GM12878 (cell line): ENCODE results near the gene MLLT3. TPM values are rescaled to one million over a fixed set of nuclear protein-coding genes. Genes with fewer than 3 reads are reported as not detected.

Source experiments
- ATAC-seq: fragments of 200-7000 bp; cut with Tn5 transposase; 3 replicates; pipeline ENCODE4 v1.9.1; 2020; ENCODE audit warnings: mild to moderate bottlenecking, moderate library complexity
- BruUV-seq: library from RNA; stranded (reverse); fragments of 400-500 nt; replicated peaks from 2 replicates; lab custom pipeline; 2021; lab: Mats Ljungman, UMichigan
- CTCF ChIA-PET: fragments of 300-600 bp; sonication (Branson Sonifier 250); formaldehyde crosslinking; extraction: SDS; loops from one replicate; lab custom pipeline; 2021; ENCODE audit warnings: inconsistent platforms; lab: Yijun Ruan, JAX
- POLR2A ChIA-PET: fragments of 350-600 bp; formaldehyde crosslinking; extraction: SDS; loops from one replicate; lab custom pipeline; 2021; ENCODE audit warnings: inconsistent platforms; lab: Charles Lee
- RAD21 ChIA-PET: fragments of 300-600 bp; sonication (Branson Sonifier 250); formaldehyde crosslinking; loops from one replicate; lab custom pipeline; 2023; ENCODE audit warnings: antibody characterized with exemption; ENCODE audit not compliant: unreplicated experiment; lab: Charles Lee
- SMC1A ChIA-PET: fragments of 300-600 bp; sonication (Branson Sonifier 250); formaldehyde crosslinking; loops from one replicate; lab custom pipeline; 2023; ENCODE audit not compliant: unreplicated experiment, uncharacterized antibody; lab: Charles Lee
- DNase-seq: peaks from one replicate; pipeline ENCODE4 v3.0.0-alpha.2; 2011; ENCODE audit warnings: low read depth, low spot score
- FAIRE-seq: peaks from 3 replicates; lab custom pipeline; 2011; peaks lifted over from hg19 to GRCh38; lab: Jason Lieb, UNC
- H2AFZ ChIP-seq: 2 replicates; pipeline ENCODE4 v1.6.0; 2011; ENCODE audit warnings: low read depth, low read length, control low read depth; ENCODE audit not compliant: control insufficient read depth
- H3K27ac ChIP-seq: 2 replicates; pipeline ENCODE4 v1.5.1; 2011; ENCODE audit warnings: control low read depth; ENCODE audit not compliant: control insufficient read depth, insufficient read depth
- H3K27me3 ChIP-seq, 2 experiments: replicated peaks in 1 of 2; 2 replicates each; pipeline versions ENCODE4 v1.6.0 to v1.6.1; 2011; ENCODE audit warnings: low read length in 1 of 2; ENCODE audit not compliant: control insufficient read depth in 2 of 2, insufficient read depth in 2 of 2
- H3K36me3 ChIP-seq, 2 experiments: 2 replicates each; pipeline ENCODE4 v1.5.1; 2011; ENCODE audit warnings: low read length in 1 of 2; ENCODE audit not compliant: control insufficient read depth in 2 of 2, insufficient read depth in 2 of 2
- H3K4me1 ChIP-seq: 2 replicates; pipeline ENCODE4 v1.6.1; 2011; ENCODE audit warnings: mild to moderate bottlenecking, low read length, moderate library complexity, mixed read lengths; ENCODE audit not compliant: control insufficient read depth, insufficient read depth
- H3K4me2 ChIP-seq: 2 replicates; pipeline ENCODE4 v1.6.0; 2011; ENCODE audit warnings: control low read depth; ENCODE audit not compliant: control insufficient read depth, insufficient read depth
- H3K4me3 ChIP-seq: fragments of 200-600 bp; sonication (generic); 2 replicates; pipeline ENCODE4 v1.5.1; 2016
- H3K79me2 ChIP-seq: 2 replicates; pipeline ENCODE4 v1.6.0; 2011; ENCODE audit warnings: low read length; ENCODE audit not compliant: control insufficient read depth, insufficient read depth
- H3K9ac ChIP-seq: 2 replicates; pipeline ENCODE4 v1.8.0; 2011; ENCODE audit warnings: low read length, control low read depth, mixed read lengths; ENCODE audit not compliant: control insufficient read depth, insufficient read depth
- H3K9me3 ChIP-seq: replicated peaks from 3 replicates; pipeline ENCODE4 v1.5.1; 2011; ENCODE audit warnings: mild to moderate bottlenecking, low read length; ENCODE audit not compliant: control insufficient read depth, insufficient read depth
- H4K20me1 ChIP-seq: 2 replicates; pipeline ENCODE4 v1.6.0; 2011; ENCODE audit not compliant: control insufficient read depth, insufficient read depth
- ATF3 ChIP-seq: IDR thresholded peaks from 2 replicates; pipeline ENCODE4 v1.6.1; 2011; ENCODE audit warnings: low read depth, mild to moderate bottlenecking, low read length, moderate library complexity, borderline replicate concordance; ENCODE audit errors: extremely low read depth
- CREM ChIP-seq: IDR thresholded peaks from 2 replicates; pipeline ENCODE4 v1.6.1; 2014; ENCODE audit warnings: antibody characterized with exemption, low read depth
- ETV6 ChIP-seq, 2 experiments: fragments of 450-650 bp in 1 of 2; IDR thresholded peaks in 1 of 2; conservative IDR thresholded peaks in 1 of 2; 2 replicates each; pipeline ENCODE4 v1.6.1; 2014; ENCODE audit warnings: antibody characterized with exemption in 1 of 2, borderline replicate concordance in 1 of 2, low read depth in 1 of 2, mild to moderate bottlenecking in 1 of 2, moderate library complexity in 1 of 2
- GABPA ChIP-seq: IDR thresholded peaks from 2 replicates; pipeline ENCODE4 v1.6.1; 2014; ENCODE audit warnings: antibody characterized with exemption, low read depth, mild to moderate bottlenecking, inconsistent platforms
- GATAD2B ChIP-seq: fragments of 450-650 bp; conservative IDR thresholded peaks from 2 replicates; pipeline ENCODE4 v1.6.1; 2017; ENCODE audit warnings: low read depth, mild to moderate bottlenecking, moderate library complexity
- HCFC1 ChIP-seq: fragments of 150-350 bp; IDR thresholded peaks from 2 replicates; pipeline ENCODE4 v1.6.1; 2014; ENCODE audit warnings: low read length
- IRF5 ChIP-seq: fragments of 450-650 bp; IDR thresholded peaks from 2 replicates; pipeline ENCODE4 v1.6.1; 2017; ENCODE audit warnings: borderline replicate concordance
- KDM1A ChIP-seq: fragments of 200-600 bp; sonication (generic); IDR thresholded peaks from 2 replicates; pipeline ENCODE4 v1.6.1; 2016; ENCODE audit warnings: borderline replicate concordance
- MYB ChIP-seq: fragments of 150-350 bp; IDR thresholded peaks from 2 replicates; pipeline ENCODE4 v1.6.1; 2014; ENCODE audit warnings: mild to moderate bottlenecking, low read depth, low read length, borderline replicate concordance
- NR2C1 ChIP-seq: fragments of 450-650 bp; IDR thresholded peaks from 2 replicates; pipeline ENCODE4 v1.6.1; 2017; ENCODE audit warnings: antibody characterized with exemption, mild to moderate bottlenecking, moderate library complexity
- RCOR1 ChIP-seq: conservative IDR thresholded peaks from 2 replicates; pipeline ENCODE4 v1.6.1; 2012; ENCODE audit warnings: low read depth, low read length, improper control_type of control experiment
- SMC3 ChIP-seq: IDR thresholded peaks from 2 replicates; pipeline ENCODE4 v1.6.1; 2011; ENCODE audit warnings: low read length, improper control_type of control experiment, borderline replicate concordance
- SP1 ChIP-seq: IDR thresholded peaks from one replicate; pipeline ENCODE4 v1.6.1; 2011; ENCODE audit warnings: low read depth, low read length
- SPI1 ChIP-seq: IDR thresholded peaks from 2 replicates; pipeline ENCODE4 v1.6.1; 2011; ENCODE audit warnings: low read depth, mild to moderate bottlenecking, low read length, moderate library complexity, borderline replicate concordance; ENCODE audit not compliant: insufficient read depth
- TBL1XR1 ChIP-seq: IDR thresholded peaks from 2 replicates; pipeline ENCODE4 v1.6.1; 2012; ENCODE audit warnings: low read depth, low read length, improper control_type of control experiment
- USF2 ChIP-seq: IDR thresholded peaks from 2 replicates; pipeline ENCODE4 v1.6.1; 2011; ENCODE audit warnings: low read depth, low read length, improper control_type of control experiment, borderline replicate concordance
- WGBS: methylation state at CpG from one replicate; pipeline ENCODE4 v1.1.6; 2016; ENCODE audit warnings: low lambda C conversion rate; ENCODE audit not compliant: insufficient replicate concordance, insufficient coverage; ENCODE audit errors: missing lambda C conversion rate; 5-methylcytosine and 5-hydroxymethylcytosine counted together
- in situ Hi-C: fragments of 300-500 bp; cut with MboI; formaldehyde crosslinking; loops from 9 replicates; pipeline ENCODE4 v1.14.3; 2018; ENCODE audit warnings: mixed read lengths
- intact Hi-C: fragments of 100-400 bp; cut with micrococcal nuclease; formaldehyde crosslinking; loops from one replicate; pipeline ENCODE4 v1.14.2; 2022; ENCODE audit not compliant: unreplicated experiment
- polyA plus RNA-seq, 11 experiments: library from polyadenylated mRNA; depleted of rRNA in 4 of 11; unstranded in 6 of 11; stranded (reverse) in 5 of 11; fragments of >200 nt; fragmentation: Nextera tagmentation in 4 of 11; fragmentation: Illumina TruSeq in 1 of 11; extraction: Ambion mirVana in 4 of 11; extraction: Trizol in 1 of 11; gene quantifications; 1 replicate in 1 of 11; 2 replicates in 10 of 11; pipeline versions ENCODE4 v1.2.1 to v1.2.3, GENCODE V29; 2011 to 2016; ENCODE audit warnings: inconsistent platforms in 2 of 11, missing spikeins in 2 of 11, low read depth in 1 of 11
- total RNA-seq, 4 experiments: library from RNA; depleted of rRNA in 3 of 4; stranded (reverse); fragments of >200 nt in 3 of 4; fragmentation: Illumina TruSeq in 1 of 4; extraction: Trizol in 1 of 4; gene quantifications; 2 replicates each; pipeline versions ENCODE4 v1.2.1 to v1.2.3, GENCODE V29; 2013 to 2021

MLLT3 gene
- total and polyA plus RNA-seq, 10 of the 15 experiments (the other 5 are each of a cell fraction or from before 2014, with no cell fraction given), result 17.7 to 72.3 (median 35.6) TPM

- SMC1A ChIA-PET, result no interaction called here
These were observed 314.7 kb downstream of the MLLT3 start for GRCh38 chr9:20307621-20308020.

More at GRCh38 chr9:20307621-20308020, 314.7 kb downstream of the MLLT3 start:
- H3K36me3 ChIP-seq, result no peaks in the 10 kb centered on the region
- ATAC-seq (no peak), FAIRE-seq (no peak), DNase-seq (no peak)
- H3K4me2 ChIP-seq, result no peak overlapping the region
- no TSS peak for BruUV-seq
- H2AFZ ChIP-seq, result no peak overlapping the region
- no peaks in the 10 kb centered on the region for H3K79me2 ChIP-seq
- H3K9me3 ChIP-seq, result no peaks in the 10 kb centered on the region
- no peaks in the 10 kb centered on the region for H3K4me1 ChIP-seq
- H3K9ac ChIP-seq, result no peak overlapping the region
- in situ Hi-C loops, result no loop called here
- H3K4me3 ChIP-seq, result no peak overlapping the region
- TF ChIP-seq SPI1 (no peak), KDM1A (no peak), NR2C1 (no peak), IRF5 (no peak), SP1 (no peak), ATF3 (no peak), ETV6 (conservative IDR thresholded peaks at IDR 0.05 in 1 of 2, IDR thresholded peaks at IDR 0.05 in 1 of 2; ENCODE audit: borderline replicate concordance in 1 of 2, low read depth in 1 of 2) (no peak), GATAD2B (no peak), GABPA (no peak), TBL1XR1 (no peak), CREM (no peak), RCOR1 (no peak), SMC3 (no peak), USF2 (no peak), HCFC1 (no peak), MYB (no peak)
- CTCF ChIA-PET, result interaction anchor here (0.6 kb wide), 1 partner anchor 633 kb away, joined by 3 read pairs; no protein-coding TSS in a partner anchor
- WGBS, result 67% methylated on average over 7 of the region's 7 CpGs
- POLR2A ChIA-PET, result interaction anchor here (0.5 kb wide), 1 partner anchor 68 kb away, joined by 4 read pairs; no protein-coding TSS in a partner anchor
- RAD21 ChIA-PET, result no interaction called here
- intact Hi-C loops, result no loop called here
- H3K27ac ChIP-seq, result no peak overlapping the region
- H4K20me1 ChIP-seq, result no peaks in the 10 kb centered on the region
- H3K27me3 ChIP-seq, result no peaks in the 10 kb centered on the region; a peak in 1 of 4 replicates
